ENCODE measurements around the gene KCNK7. TPM values are rescaled to one million over a fixed set of nuclear protein-coding genes. Genes with fewer than 3 reads are reported as not detected.

The KCNK7 gene
- total RNA-seq, 4 donors from 2014 or later: 1.2 TPM; not detected in 3

GRCh38 chr11:65625628-65626342, 30.2 kb upstream of the KCNK7 start:
- peak; percentile 34 to 53 for DNase-seq
- Histone ChIP-seq H3K27ac (no peak overlapping the region), H3K9me3 (no peaks in the 10 kb centered on the region), H3K36me3 (peaks cover 77 to 86% of the 10 kb centered on the region in 2 donors), H3K27me3 (no peaks in the 10 kb centered on the region), H3K4me3 (replicated peaks in 1 of 3) (no peak overlapping the region), H3K4me1 (no peaks in the 10 kb centered on the region)
- 67 to 77% methylated on average over 26 to 30 of the region's 30 CpGs for WGBS, 2 donors
- intact Hi-C loops (cut with DNase I): no loop called here
- TF ChIP-seq POLR2A (IDR thresholded peaks at IDR 0.05) (no peak), CTCF (IDR thresholded peaks at IDR 0.05) (peak in 5 of 6 experiments; percentile 15 to 49 (median 37))

GRCh38 chr11:65624931-65625627, 29.5 kb upstream of the KCNK7 start:
- DNase-seq: no peak
- no peaks in the 10 kb centered on the region for H3K27me3 ChIP-seq
- H3K36me3 ChIP-seq: peaks cover 76 to 86% of the 10 kb centered on the region in 2 donors
- no peaks in the 10 kb centered on the region for H3K9me3 ChIP-seq
- intact Hi-C loops (cut with DNase I): no loop called here
- H3K27ac ChIP-seq: no peak overlapping the region
- no peak overlapping the region for H3K4me3 ChIP-seq (replicated peaks in 1 of 3)
- TF ChIP-seq CTCF (IDR thresholded peaks at IDR 0.05) (no peak), POLR2A (IDR thresholded peaks at IDR 0.05) (no peak)
- WGBS, 2 donors: 93 to 96% methylated on average over 11 to 25 of the region's 30 CpGs
- H3K4me1 ChIP-seq: no peaks in the 10 kb centered on the region

- WGBS, 2 donors: 94 to 95% methylated on average over 19 to 25 of the region's 25 CpGs
- Histone ChIP-seq H3K27me3 (no peaks in the 10 kb centered on the region), H3K27ac (no peak overlapping the region), H3K4me3 (replicated peaks in 1 of 3) (no peak overlapping the region), H3K36me3 (peaks cover 76 to 86% of the 10 kb centered on the region in 2 donors), H3K4me1 (no peaks in the 10 kb centered on the region), H3K9me3 (no peaks in the 10 kb centered on the region)
- TF ChIP-seq CTCF (IDR thresholded peaks at IDR 0.05) (no peak), POLR2A (IDR thresholded peaks at IDR 0.05) (no peak)
- DNase-seq: no peak
- intact Hi-C loops (cut with DNase I): no loop called here
Measured at GRCh38 chr11:65623852-65624616, 28.4 kb upstream of the KCNK7 start.

GRCh38 chr11:65623177-65623576, 27.6 kb upstream of the KCNK7 start:
- TF ChIP-seq POLR2A (IDR thresholded peaks at IDR 0.05) (no peak), CTCF (IDR thresholded peaks at IDR 0.05) (no peak)
- H3K27me3 ChIP-seq: no peaks in the 10 kb centered on the region
- H3K4me1 ChIP-seq: no peaks in the 10 kb centered on the region
- peaks cover 76 to 86% of the 10 kb centered on the region in 2 donors for H3K36me3 ChIP-seq
- H3K27ac ChIP-seq: no peak overlapping the region
- no peak for DNase-seq
- no peaks in the 10 kb centered on the region for H3K9me3 ChIP-seq
- no peak overlapping the region for H3K4me3 ChIP-seq (replicated peaks in 1 of 3)
- intact Hi-C loops (cut with DNase I): no loop called here
- WGBS, 2 donors: 79 to 96% methylated on average over 8 to 13 of the region's 14 CpGs

Data from thyroid gland (tissue), 4 donors.